KOPT-K1 (cell line): ENCODE data around the gene CD84.
A peak's percentile ranks its signal among the peaks of the same experiment; 100 is the strongest.
"Not testable (repeated sequence)": the region's sequence is repeated elsewhere in the genome, so short reads cannot be mapped to it uniquely, and the experiment has no call there.

Source experiments
- H3K27ac ChIP-seq: fragments of 200-600 bp; sonication (generic); 2 replicates; pipeline ENCODE4 v1.5.1; 2016; ENCODE audit warnings: antibody characterized with exemption, mild to moderate bottlenecking, low read depth, low read length; ENCODE audit not compliant: poor library complexity, severe bottlenecking
- H3K36me3 ChIP-seq: fragments of 200-600 bp; sonication (generic); 2 replicates; pipeline ENCODE4 v1.5.1; 2017; ENCODE audit warnings: antibody characterized with exemption, mild to moderate bottlenecking, low read length, moderate library complexity; ENCODE audit not compliant: insufficient read depth
- H3K9me3 ChIP-seq: fragments of 200-600 bp; sonication (generic); 2 replicates; pipeline ENCODE4 v1.5.1; 2017; ENCODE audit warnings: antibody characterized with exemption, low read length, mild to moderate bottlenecking; ENCODE audit not compliant: insufficient read depth, poor library complexity, severe bottlenecking

Gene CD84

GRCh38 chr1:160567858-160568682 is 11.2 kb downstream of the CD84 start:
- Histone ChIP-seq H3K27ac (peak overlapping the region; percentile 96), H3K36me3 (peaks cover 16% of the 10 kb centered on the region), H3K9me3 (peaks cover 10% of the 10 kb centered on the region)

- peaks cover 22% of the 10 kb centered on the region for H3K36me3 ChIP-seq
- peak overlapping the region; percentile 96 for H3K27ac ChIP-seq
- H3K9me3 ChIP-seq = peaks cover 17% of the 10 kb centered on the region
Measured at GRCh38 chr1:160567341-160567740, 12.0 kb downstream of the CD84 start.

GRCh38 chr1:160565564-160565963 is 13.7 kb downstream of the CD84 start:
- Histone ChIP-seq H3K27ac (peak overlapping the region; percentile 96), H3K9me3 (peaks cover 20% of the 10 kb centered on the region), H3K36me3 (peaks cover 22% of the 10 kb centered on the region)

GRCh38 chr1:160563230-160563629 is 16.1 kb downstream of the CD84 start:
- H3K27ac ChIP-seq = not testable (repeated sequence)
- Histone ChIP-seq H3K9me3 (peaks cover 20% of the 10 kb centered on the region), H3K36me3 (peaks cover 22% of the 10 kb centered on the region)

- H3K36me3 ChIP-seq = peaks cover 22% of the 10 kb centered on the region
- peaks cover 20% of the 10 kb centered on the region for H3K9me3 ChIP-seq
- H3K27ac ChIP-seq = not testable (repeated sequence)
Measured at GRCh38 chr1:160562745-160563144, 16.6 kb downstream of the CD84 start.

GRCh38 chr1:160560806-160561205 is 18.5 kb downstream of the CD84 start:
- H3K9me3 ChIP-seq = peaks cover 20% of the 10 kb centered on the region
- peaks cover 22% of the 10 kb centered on the region for H3K36me3 ChIP-seq
- peak overlapping the region; percentile 48 for H3K27ac ChIP-seq

- Histone ChIP-seq H3K27ac (peak overlapping the region; percentile 48), H3K36me3 (peaks cover 22% of the 10 kb centered on the region), H3K9me3 (peaks cover 20% of the 10 kb centered on the region)
Measured at GRCh38 chr1:160560045-160560705, 19.1 kb downstream of the CD84 start.

GRCh38 chr1:160559437-160559836 is 19.9 kb downstream of the CD84 start:
- peaks cover 19% of the 10 kb centered on the region for H3K36me3 ChIP-seq
- H3K27ac ChIP-seq = peak overlapping the region; percentile 48

GRCh38 chr1:160558660-160559380 is 20.5 kb downstream of the CD84 start:
- Histone ChIP-seq H3K9me3 (peaks cover 18% of the 10 kb centered on the region), H3K27ac (peak overlapping the region; percentile 48), H3K36me3 (peaks cover 14% of the 10 kb centered on the region)

More at GRCh38 chr1:160559437-160559836, 19.9 kb downstream of the CD84 start:
- peaks cover 20% of the 10 kb centered on the region for H3K9me3 ChIP-seq

- H3K36me3 ChIP-seq = peaks cover 52% of the 10 kb centered on the region
- no peaks in the 10 kb centered on the region for H3K9me3 ChIP-seq
- no peak overlapping the region for H3K27ac ChIP-seq
Measured at GRCh38 chr1:160553778-160554177, 25.5 kb downstream of the CD84 start.

GRCh38 chr1:160552425-160552824 is 26.9 kb downstream of the CD84 start:
- Histone ChIP-seq H3K9me3 (no peaks in the 10 kb centered on the region), H3K27ac (no peak overlapping the region), H3K36me3 (peaks cover 59% of the 10 kb centered on the region)

GRCh38 chr1:160550572-160551034 is 28.7 kb downstream of the CD84 start:
- no peaks in the 10 kb centered on the region for H3K9me3 ChIP-seq
- peaks cover 61% of the 10 kb centered on the region for H3K36me3 ChIP-seq
- H3K27ac ChIP-seq = peak overlapping the region; percentile 12

- Histone ChIP-seq H3K36me3 (peaks cover 61% of the 10 kb centered on the region), H3K9me3 (no peaks in the 10 kb centered on the region), H3K27ac (peak overlapping the region; percentile 12)
Measured at GRCh38 chr1:160549665-160550006, 29.7 kb downstream of the CD84 start.

GRCh38 chr1:160548960-160549664 is 30.2 kb downstream of the CD84 start:
- H3K9me3 ChIP-seq = no peaks in the 10 kb centered on the region
- H3K27ac ChIP-seq = no peak overlapping the region
- peaks cover 61% of the 10 kb centered on the region for H3K36me3 ChIP-seq
